Measurements from ENCODE around the gene JAGN1.
"Not testable (repeated sequence)": the region's sequence is repeated elsewhere in the genome, so short reads cannot be mapped to it uniquely, and the experiment has no call there.

JAGN1 gene

DNA sequence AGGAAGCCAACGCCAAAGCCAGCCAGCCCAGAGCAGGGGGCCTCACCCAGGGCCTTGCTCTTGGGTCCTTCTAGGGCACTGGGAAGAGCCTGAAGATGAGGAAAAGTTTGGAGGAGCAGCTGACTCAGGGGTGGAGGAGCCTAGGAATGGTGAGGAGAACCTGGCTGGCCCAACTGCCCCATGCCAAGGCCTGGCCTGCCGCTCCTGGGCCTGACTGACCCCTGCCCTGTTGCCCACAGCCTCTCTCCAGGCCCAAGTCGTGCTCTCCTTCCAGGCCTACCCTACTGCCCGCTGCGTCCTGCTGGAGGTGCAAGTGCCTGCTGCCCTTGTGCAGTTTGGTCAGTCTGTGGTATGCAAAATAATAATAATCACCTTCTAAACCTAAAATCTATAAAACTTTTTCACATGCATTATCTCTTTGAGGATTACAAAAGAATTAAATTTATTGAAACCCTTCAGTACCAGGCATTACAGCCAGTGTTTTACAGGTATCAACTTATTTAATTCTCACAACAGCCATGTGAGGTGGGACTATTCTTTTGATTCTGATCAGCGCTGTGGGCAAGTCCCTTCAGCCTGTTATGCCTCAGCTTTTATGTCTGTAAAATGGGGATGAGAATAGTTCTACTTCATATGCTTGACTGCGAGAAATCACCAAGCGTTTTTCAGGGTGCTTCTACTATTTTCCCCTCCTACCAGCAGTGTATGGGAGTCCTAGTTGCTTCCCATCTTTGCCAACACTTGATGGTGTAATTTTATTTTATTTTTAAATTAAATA lies 28.0 kb downstream of the JAGN1 start:
- DNase-seq, result no peak

- no peak for DNase-seq
These were observed 37.7 kb downstream of the JAGN1 start for GRCh38 chr3:9928158-9928557.

GRCh38 chr3:9930804-9931418 lies 40.5 kb downstream of the JAGN1 start:
- no peak for DNase-seq

DNA sequence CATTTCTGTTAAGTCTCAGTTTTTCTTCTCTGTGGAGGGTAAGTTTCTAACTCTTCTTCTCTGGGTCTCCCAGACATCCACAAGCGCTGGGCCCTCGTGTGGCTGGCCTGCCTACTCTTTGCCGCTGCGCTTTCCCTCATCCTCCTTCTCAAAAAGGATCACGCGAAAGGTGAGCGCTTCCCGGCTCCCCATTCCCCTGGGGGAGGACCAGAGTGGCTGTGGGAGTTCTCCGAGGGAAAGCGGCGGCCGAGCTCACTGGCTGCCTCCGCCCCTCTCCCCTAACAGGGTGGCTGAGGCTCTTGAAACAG lies 42.1 kb downstream of the JAGN1 start:
- DNase-seq, result no peak

GRCh38 chr3:9932843-9933560 lies 42.6 kb downstream of the JAGN1 start:
- DNase-seq, result peak; percentile 85 to 94 (median 89)

DNA sequence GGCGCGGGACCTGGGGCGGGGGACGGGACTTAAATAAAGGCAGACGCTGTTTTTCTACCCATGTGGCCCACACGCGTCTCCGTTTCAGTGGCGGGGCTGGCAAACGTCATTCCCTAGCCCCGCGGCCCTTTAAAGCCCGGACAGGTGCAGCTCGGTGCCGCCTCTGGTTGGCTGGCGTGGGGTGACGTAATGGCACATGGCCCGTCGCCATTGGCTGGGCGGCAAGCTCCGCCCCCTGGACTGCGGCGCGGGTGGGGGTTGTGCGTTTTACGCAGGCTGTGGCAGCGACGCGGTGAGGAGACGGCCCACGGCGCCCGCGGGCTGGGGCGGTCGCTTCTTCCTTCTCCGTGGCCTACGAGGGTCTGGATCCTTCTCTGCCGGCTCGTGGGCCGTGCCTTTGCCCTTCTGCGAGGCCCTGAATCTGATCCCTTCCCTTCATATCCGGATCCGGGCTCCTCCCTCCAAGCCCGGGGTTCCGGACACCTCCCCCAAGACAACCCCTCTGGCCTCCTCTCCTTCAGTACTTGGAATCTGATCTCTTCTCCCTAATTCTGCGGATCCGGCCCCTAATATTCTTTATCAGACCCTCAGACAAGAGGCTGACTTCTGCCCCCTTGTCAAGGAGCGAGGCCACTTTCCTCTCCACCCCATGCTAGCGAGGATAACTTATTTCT lies 43.3 kb downstream of the JAGN1 start, which contains the start of gene CRELD1:
TSS of gene CRELD1 (plus strand) at position 274 of the 674 bp plus-strand sequence. CDS start 605 bp downstream, outside the sequence.
- peak; percentile 98 for DNase-seq

DNA sequence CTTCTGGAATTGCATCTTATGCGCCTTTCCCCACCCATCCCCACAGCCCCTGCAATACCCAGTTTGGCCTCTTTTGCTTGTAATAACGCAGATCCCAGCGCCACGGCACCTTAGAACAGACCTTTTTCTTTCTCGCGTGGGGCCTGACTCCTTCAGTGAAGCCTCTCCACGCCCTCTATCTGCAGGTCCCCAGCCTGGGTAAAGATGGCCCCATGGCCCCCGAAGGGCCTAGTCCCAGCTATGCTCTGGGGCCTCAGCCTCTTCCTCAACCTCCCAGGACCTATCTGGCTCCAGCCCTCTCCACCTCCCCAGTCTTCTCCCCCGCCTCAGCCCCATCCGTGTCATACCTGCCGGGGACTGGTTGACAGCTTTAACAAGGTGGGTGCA lies 43.8 kb downstream of the JAGN1 start:
- DNase-seq, result peak in 3 of 4 experiments; percentile 22 to 41 (median 37)

GRCh38 chr3:9934993-9935392 lies 44.6 kb downstream of the JAGN1 start:
- DNase-seq, result no peak

DNA sequence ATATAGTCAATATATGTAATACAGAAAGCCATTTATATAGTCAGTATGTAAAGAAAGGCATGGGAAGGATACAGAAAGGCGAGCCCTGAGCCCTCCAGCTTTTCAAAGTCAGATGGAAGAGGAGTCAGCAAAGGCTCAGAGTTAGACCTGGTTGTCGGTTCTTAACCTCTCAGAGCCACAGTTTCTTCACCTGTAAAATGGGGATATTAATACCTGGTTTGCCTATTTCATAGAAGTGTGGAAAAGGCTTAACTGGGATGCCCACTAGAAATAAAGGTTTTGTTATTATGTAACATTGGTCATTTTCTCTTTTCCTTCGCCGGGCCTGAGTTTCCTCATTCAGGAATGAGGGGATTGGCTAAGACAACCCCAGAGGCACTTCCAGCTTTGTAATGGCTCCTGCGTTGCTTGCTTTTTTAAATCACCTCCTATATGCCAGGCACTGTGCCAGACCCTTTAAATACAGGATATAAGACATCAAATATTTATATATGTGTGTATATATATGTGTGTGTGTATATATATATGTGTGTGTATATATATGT lies 45.6 kb downstream of the JAGN1 start:
- peak in 3 of 4 experiments; percentile 45 to 50 (median 46) for DNase-seq

DNA sequence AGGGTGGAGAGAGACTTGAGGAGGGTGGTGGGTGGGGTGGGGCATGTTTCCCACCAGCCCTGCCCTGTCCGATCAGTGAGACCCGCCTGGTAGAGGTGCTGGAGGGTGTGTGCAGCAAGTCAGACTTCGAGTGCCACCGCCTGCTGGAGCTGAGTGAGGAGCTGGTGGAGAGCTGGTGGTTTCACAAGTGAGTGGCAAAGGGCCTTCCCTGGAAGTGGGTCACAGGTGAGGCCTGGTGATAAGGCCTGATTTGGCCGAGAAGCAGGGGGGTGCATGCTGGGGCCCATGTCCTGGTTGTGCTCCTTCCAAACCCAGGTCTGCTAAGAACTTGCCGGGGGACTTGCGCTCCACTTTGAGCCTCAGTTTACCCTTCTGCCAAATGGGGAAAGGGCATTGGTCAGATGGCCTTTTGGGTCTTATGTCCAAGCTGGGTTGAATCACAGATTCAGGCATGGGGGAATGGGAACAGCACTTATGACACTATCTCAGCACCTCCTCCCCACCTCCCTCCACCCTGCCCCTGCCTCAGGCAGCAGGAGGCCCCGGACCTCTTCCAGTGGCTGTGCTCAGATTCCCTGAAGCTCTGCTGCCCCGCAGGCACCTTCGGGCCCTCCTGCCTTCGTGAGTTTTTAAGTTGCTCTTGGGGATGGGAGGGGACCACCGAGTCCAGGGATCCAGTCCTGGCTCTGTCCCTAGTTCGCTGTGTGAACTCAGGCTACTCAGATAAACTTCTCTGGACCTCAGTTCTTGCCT lies 47.3 kb downstream of the JAGN1 start:
- DNase-seq, result no peak

DNA sequence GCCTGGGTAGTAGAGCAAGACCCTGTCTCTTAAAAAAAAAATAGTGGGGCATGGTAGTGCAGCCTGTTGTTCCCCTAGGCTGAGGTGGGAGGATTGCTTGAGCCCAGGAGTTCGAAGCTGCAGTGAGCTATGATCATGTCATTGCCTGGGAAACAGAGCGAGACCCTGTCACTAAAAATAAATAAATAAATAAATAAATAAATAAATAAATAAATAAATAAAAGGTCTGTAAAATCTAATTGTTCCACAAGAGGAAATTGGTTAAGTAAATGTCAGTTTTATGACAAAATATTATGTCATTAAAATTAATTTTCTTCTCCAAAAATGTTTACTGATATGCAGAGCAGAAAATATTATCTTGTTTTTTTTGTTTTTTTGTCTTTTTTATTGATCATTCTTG lies 48.6 kb downstream of the JAGN1 start:
- DNase-seq, result no peak

DNA sequence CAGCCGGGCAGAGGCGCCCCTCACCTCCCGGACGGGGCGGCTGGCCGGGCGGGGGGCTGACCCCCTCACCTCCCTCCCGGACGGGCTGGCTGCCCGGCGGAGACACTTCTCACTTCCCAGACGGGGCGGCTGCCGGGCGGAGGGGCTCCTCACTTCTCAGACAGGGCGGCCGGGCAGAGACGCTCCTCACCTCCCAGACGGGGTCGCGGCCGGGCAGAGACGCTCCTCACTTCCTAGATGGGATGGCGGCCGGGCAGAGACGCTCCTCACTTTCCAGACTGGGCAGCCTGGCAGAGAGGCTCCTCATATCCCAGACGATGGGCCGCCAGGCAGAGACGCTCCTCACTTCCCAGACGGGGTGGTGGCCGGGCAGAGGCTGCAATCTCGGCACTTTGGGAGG lies 49.5 kb downstream of the JAGN1 start:
- DNase-seq, result not testable (repeated sequence)

- no peak for DNase-seq
These were observed 50.3 kb downstream of the JAGN1 start for GRCh38 chr3:9940746-9941145.

GRCh38 chr3:9942164-9942563 lies 51.8 kb downstream of the JAGN1 start:
- no peak for DNase-seq

DNA sequence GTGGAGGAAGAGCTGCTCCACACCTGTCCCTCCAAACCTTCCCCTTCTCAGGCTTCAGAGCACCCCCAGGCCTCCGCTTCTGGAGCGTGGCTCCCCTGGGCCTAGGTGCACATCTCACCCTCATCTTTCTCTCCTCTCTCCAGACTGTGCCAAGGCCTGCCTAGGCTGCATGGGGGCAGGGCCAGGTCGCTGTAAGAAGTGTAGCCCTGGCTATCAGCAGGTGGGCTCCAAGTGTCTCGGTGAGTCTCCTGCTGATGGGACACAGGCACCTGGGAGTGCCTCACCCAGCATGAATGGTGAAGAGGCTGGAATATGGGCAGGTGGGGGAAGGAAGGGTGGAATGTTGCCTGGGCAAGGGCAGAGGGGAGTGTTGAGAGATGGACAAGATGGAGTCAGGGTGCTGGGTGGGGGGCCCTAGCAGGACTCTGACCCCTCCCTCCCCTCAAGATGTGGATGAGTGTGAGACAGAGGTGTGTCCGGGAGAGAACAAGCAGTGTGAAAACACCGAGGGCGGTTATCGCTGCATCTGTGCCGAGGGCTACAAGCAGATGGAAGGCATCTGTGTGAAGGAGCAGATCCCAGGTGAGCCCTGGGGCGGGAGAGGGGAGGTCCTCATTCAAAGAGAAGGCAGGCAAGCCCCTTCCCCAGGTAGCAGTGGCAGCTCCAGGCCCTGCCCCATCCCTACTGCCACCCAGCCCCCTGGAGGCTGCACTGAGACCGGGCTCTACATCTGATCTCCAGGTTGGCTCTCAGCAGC lies 52.7 kb downstream of the JAGN1 start:
- no peak for DNase-seq

Measured in suppressor macrophage (primary cell).